ENCODE measurements around the gene HFM1. TPM values are rescaled to one million over a fixed set of nuclear protein-coding genes. Genes with fewer than 3 reads are reported as not detected.

The HFM1 gene
- total and polyA plus RNA-seq, 2 donors (not counting 3 experiments of a cell fraction or from before 2014, with no cell fraction given): 0.11 TPM; not detected in 1

GRCh38 chr1:91334856-91335255, 69.8 kb downstream of the HFM1 start:
- POLR2A ChIA-PET: no interaction called here
- Histone ChIP-seq H3K36me3 (ENCODE audit: control insufficient read depth in 2 of 2, extremely low read depth in 1 of 2, insufficient read depth in 2 of 2, low read length in 2 of 2) (no peaks in the 10 kb centered on the region), H3K4me1 (ENCODE audit: control insufficient read depth, extremely low read depth, insufficient read depth, low read length) (no peaks in the 10 kb centered on the region)

More at GRCh38 chr1:91334856-91335255, 69.8 kb downstream of the HFM1 start:
- DNase-seq (ENCODE audit: low read depth, low spot score) (no peak), FAIRE-seq (no peak)
- intact Hi-C loops (cut with micrococcal nuclease) (no loop called here), dilution Hi-C loops (cut with MboI; ENCODE audit: extremely low pct_ligation_motif_present, low sequenced_read_pairs) (no loop called here)
- H4K20me1 ChIP-seq (replicated peaks; ENCODE audit: control insufficient read depth, extremely low read depth, insufficient read depth, low read length): no peaks in the 10 kb centered on the region
- no peak overlapping the region for H3K27ac ChIP-seq (ENCODE audit: insufficient read depth, low read depth, low read length)
- no peak overlapping the region for H3K4me2 ChIP-seq (ENCODE audit: insufficient read depth, low read length)
- H2AFZ ChIP-seq (ENCODE audit: low read depth, low read length): no peak overlapping the region
- no peaks in the 10 kb centered on the region for H3K9me3 ChIP-seq (replicated peaks; ENCODE audit: control insufficient read depth, insufficient read depth, low read length)
- no peak overlapping the region for H3K4me3 ChIP-seq (replicated peaks in 1 of 3; ENCODE audit: insufficient read depth in 1 of 3, low read depth in 1 of 3, low read length in 3 of 3)
- CTCF ChIA-PET: no interaction called here
- BruUV-seq (replicated peaks): no TSS peak
- H3K9ac ChIP-seq (replicated peaks; ENCODE audit: extremely low read depth, insufficient read depth, low read length): no peak overlapping the region
- no peaks in the 10 kb centered on the region for H3K9me1 ChIP-seq (replicated peaks; ENCODE audit: control insufficient read depth, extremely low read depth, insufficient read depth, low read length)
- H3K79me2 ChIP-seq (ENCODE audit: control insufficient read depth, insufficient read depth, low read length): no peaks in the 10 kb centered on the region
- TF ChIP-seq MYC (IDR thresholded peaks at IDR 0.05; ENCODE audit: low read depth, low read length) (no peak), CTCF (IDR thresholded peaks at IDR 0.05; ENCODE audit: extremely low read depth in 1 of 2, insufficient read depth in 1 of 2, low read depth in 1 of 2, low read length in 2 of 2) (no peak), POLR2AphosphoS5 (IDR thresholded peaks at IDR 0.05; ENCODE audit: insufficient read depth, low read depth, low read length) (no peak), MAX (IDR thresholded peaks at IDR 0.05; ENCODE audit: insufficient read depth, insufficient read length) (no peak), EZH2 (IDR thresholded peaks at IDR 0.05; ENCODE audit: borderline replicate concordance, low read depth, low read length, severe bottlenecking) (no peak), POLR2A (IDR thresholded peaks at IDR 0.05; ENCODE audit: low read depth, low read length) (no peak), JUN (IDR thresholded peaks at IDR 0.05; ENCODE audit: borderline replicate concordance, insufficient read depth, insufficient read length, low read depth) (no peak), GATA2 (IDR thresholded peaks at IDR 0.05; ENCODE audit: insufficient read depth, insufficient read length, low read depth, low read length) (no peak)
- H3K27me3 ChIP-seq (ENCODE audit: control insufficient read depth in 2 of 2, insufficient read depth in 2 of 2, low read length in 2 of 2): no peaks in the 10 kb centered on the region
